ENCODE data around the gene NCF2.

- TF ChIP-seq POLR2A (IDR thresholded peaks at IDR 0.05; ENCODE audit: low read depth, low read length) (no peak), TAF1 (IDR thresholded peaks at IDR 0.05; ENCODE audit: borderline replicate concordance, low read depth, low read length) (no peak), POLR2AphosphoS5 (IDR thresholded peaks at IDR 0.05; ENCODE audit: low read depth, low read length) (no peak)
These were observed 38.3 kb upstream of the NCF2 start for GRCh38 chr1:183628537-183628936.
